ENCODE measurements around the gene TMEM201.
A peak's percentile ranks its signal among the peaks of the same experiment; 100 is the strongest.
"Not testable (repeated sequence)": the region's sequence is repeated elsewhere in the genome, so short reads cannot be mapped to it uniquely, and the experiment has no call there.

TMEM201 gene, protein sequence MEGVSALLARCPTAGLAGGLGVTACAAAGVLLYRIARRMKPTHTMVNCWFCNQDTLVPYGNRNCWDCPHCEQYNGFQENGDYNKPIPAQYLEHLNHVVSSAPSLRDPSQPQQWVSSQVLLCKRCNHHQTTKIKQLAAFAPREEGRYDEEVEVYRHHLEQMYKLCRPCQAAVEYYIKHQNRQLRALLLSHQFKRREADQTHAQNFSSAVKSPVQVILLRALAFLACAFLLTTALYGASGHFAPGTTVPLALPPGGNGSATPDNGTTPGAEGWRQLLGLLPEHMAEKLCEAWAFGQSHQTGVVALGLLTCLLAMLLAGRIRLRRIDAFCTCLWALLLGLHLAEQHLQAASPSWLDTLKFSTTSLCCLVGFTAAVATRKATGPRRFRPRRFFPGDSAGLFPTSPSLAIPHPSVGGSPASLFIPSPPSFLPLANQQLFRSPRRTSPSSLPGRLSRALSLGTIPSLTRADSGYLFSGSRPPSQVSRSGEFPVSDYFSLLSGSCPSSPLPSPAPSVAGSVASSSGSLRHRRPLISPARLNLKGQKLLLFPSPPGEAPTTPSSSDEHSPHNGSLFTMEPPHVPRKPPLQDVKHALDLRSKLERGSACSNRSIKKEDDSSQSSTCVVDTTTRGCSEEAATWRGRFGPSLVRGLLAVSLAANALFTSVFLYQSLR

DNA sequence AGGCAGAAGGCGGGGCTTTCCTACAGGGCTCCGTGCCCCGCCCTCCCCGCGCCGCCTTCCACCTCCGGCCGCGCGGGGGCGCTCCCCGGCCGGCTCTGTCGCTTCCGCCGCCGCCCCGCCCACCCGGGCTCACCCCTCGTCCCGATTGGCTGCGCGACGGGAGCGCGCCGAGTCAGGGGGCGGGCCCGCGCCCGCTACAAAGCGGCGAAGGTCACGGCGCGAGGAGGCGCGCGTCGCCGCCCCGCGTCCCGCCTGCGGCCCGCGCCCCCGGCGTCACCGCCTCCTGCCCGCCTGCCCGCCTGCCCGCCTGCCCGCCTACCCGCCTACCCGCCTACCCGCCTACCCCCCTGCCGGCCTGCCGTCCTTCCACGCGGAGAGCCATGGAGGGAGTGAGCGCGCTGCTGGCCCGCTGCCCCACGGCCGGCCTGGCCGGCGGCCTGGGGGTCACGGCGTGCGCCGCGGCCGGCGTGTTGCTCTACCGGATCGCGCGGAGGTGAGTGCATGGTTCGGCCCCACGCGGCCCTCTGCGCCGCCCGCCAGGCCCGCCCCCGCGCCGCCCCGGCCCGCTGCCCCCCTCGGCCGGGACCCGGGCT, at the start of gene TMEM201:
TMEM201 (plus strand) TSS at position 361 of the 593 bp plus-strand sequence; CDS start at position 381, 20 bp downstream.
- DNase-seq, result peak; percentile 95 to 96

DNA sequence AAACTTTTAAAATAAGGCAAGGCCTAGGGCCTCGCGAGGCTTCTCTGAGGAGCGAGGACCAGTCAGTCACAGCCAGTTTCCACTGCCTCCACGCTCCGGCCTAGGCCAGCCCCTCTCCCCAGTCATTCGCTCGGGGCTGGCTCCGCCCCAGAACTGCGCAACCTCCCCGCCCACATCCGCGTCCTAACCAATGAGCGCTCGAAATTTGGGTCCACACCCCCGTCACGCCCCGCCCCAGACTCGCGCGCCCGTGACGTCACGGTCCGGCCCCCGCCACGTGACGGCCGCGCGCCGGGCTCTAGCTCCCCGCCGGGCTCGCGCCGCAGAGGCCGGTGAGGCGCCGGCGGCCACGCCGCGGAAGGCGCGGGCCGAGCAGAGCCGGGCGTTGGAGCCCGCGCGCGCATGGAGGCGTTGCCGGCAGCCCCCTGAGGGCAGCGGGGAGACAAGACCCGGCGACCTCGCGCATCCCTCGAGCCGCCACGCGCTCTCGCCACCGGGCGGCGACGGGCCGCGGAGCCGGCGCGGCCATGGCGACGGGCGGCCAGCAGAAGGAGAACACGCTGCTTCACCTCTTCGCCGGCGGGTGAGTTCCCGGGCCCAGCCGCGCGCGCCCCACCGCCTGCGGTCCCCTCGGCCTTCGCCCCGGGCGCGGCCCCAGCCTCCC, 49.4 kb upstream of the TMEM201 start, which contains the start of gene SLC25A33:
SLC25A33 (plus strand) TSS at position 301 of the 664 bp plus-strand sequence; CDS start at position 528, 227 bp downstream.
- DNase-seq, result peak; percentile 98 to 99

DNA sequence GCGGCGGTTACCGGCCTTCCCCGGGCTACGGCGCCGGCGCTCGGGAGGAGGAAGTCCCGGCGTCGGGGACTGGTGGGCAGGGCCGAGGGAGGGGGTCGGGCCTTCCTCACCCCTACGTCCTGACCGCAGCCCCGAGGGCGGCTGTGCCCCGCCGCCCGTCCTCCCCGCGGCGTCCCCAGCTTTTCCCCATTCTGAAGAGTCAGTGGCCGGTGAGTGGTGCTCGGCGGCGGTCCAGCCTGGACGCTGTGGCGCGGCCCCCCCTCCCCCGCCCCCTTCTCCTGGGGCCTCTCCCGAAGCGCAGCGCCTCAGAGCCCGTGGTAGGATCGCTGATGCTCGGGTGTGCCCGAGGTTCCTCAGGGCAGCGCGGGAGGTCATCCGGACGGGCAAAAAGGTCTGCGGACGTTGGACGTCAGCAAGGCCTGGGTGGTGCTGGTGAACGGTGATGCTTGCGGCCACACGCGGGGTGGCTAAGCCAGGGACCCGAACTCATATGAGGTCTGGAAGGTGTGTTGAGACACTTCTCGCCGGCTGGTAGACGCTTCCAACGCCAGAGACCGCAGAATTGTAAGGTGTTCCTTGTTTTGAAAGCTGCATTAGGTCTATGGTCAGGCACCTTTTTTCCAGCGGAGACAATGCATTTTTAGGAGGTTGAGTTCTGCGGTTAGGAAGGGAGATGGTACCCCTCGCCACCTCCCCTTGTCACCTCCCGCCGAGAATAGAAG, 48.7 kb upstream of the TMEM201 start:
- peak; percentile 51 to 60 for DNase-seq

DNA sequence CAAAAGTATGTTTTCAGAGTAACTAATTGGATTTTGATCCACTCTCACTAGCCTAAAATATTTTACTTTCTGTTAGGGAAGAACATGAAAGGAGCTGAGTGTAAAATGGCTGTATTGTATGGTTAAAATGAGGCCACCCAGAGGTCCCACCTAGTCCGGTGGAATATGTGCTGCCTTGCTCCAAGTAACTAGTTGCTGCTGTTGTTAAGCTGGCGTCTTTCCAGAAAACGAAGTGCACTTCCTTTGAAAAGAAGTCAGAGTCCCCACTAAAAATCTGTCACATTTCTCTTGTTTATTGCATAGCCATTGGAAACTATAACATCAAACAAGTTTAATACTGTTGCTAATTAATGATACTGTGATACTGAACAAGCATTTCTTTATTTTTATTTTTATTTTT, 46.3 kb upstream of the TMEM201 start:
- no peak for DNase-seq

DNA sequence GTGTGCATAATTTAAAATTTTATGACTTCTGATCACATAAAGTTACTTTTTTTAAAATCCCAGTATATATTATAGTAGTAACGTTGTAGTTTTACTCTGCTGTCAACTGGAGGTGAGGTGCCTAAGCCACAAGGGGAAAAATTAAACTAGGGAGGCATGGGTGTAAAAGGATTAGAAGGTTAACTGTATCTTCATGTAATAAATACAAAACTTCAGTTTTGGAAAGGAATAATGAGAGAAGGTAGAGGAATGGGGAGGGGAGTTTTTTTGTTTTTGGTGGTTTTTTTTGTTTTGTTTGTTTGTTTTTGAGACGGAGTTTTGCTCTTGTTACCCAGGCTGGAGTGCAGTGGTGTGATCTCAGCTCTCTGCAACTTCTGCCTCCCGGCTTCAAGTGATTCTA, 43.8 kb upstream of the TMEM201 start:
- no peak for DNase-seq

DNA sequence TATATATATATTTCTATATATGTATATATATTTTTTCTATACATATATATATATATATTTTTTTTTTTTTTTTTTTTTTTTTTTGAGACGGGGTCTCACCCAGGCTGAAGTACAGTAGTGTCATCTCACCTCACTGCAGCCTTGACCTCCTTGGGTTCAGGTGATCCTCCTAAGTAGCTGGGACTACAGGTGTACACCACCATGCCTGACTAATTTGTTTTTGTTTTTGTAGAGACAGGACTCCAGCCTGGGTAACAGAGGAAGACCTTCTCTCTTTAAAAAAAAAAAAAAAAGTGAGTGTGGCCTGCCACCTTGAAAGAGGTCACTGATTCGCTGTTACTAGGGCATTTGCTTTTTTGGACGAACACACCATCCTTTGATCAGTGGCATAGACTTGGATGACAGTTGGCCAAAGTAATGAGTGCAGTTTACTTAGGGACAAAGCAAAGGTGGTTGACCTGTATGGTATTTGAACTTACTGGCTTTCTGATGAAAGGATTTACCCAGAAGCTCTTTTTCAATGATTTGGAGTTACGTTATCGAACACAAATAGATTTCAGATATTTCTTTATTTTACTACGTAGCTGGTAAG, 38.7 kb upstream of the TMEM201 start:
- no peak for DNase-seq

DNA sequence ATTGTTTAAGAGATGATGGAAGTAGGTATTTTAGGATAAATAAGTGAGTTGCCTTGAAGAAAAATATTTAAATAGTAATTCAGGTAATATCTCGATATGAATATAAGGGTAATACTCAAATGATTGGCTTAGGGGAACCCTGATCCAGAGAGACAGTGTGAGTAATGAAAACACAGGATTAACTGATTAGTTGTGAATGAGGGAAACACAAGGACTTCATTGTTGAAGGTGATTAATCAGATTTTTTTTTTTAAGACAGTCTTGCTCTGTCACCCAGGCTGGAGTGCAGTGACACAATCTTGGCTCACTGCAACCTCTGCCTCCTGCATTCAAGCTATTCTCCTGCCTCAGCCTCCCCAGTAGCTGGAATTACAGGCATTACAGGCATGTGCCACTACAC, 36.7 kb upstream of the TMEM201 start:
- no peak for DNase-seq

DNA sequence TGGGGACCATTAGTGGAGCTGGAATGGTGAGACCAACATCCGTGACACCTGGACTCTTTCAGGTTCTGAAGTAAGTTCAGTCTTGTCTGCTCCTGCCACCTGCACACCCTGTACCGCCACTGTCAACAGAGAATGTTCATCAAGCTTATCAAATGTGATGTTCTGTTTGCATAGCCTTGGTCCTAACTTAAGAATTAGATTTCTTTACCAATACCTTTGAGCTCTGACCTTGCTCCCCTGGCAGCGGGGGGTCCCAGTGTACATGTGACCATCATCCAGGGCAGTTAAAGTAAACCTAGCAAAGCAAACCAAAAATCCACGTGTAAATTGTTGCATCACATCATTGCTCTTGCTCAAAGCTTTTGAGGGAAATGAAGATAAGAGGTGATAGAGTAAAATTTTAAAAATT, 35.0 kb upstream of the TMEM201 start:
- no peak for DNase-seq

DNA sequence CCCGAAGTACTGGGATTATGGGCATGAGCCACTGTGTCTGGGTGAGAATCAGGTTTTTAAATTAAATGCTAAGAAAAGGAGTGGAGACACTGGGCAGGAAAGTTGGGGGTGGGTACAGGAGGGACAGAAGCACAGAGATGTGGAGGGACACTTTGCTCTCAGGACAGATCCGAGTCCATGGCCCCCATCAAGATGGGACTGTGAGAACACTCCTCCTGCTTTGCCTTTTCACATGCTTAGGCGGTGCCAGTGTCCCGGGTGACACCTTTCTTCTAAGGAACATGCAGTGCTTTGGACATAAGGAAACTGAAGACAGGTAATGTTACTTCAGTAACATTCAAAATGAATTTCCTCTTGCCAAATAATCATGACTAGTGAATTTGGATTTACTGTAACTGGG, 32.8 kb upstream of the TMEM201 start:
- no peak for DNase-seq

DNA sequence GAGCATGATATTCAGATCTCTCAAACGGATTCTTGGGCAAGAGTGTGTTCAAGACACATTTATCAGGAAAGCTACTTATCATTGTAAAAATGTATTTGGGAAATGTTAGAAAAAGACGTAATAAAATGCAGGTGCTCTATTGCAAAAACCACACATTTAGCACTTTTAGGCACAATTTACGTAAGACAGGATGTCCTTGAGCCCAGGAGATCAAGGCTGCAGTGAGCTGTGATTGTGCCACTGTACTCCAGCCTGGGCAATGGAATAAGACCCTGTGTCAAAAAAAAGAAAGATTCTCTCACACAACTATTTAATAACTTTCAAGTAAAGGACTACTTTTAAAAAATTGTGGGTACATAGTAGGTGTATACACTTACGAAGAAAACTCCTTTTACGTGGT, 31.1 kb upstream of the TMEM201 start:
- no peak for DNase-seq

DNA sequence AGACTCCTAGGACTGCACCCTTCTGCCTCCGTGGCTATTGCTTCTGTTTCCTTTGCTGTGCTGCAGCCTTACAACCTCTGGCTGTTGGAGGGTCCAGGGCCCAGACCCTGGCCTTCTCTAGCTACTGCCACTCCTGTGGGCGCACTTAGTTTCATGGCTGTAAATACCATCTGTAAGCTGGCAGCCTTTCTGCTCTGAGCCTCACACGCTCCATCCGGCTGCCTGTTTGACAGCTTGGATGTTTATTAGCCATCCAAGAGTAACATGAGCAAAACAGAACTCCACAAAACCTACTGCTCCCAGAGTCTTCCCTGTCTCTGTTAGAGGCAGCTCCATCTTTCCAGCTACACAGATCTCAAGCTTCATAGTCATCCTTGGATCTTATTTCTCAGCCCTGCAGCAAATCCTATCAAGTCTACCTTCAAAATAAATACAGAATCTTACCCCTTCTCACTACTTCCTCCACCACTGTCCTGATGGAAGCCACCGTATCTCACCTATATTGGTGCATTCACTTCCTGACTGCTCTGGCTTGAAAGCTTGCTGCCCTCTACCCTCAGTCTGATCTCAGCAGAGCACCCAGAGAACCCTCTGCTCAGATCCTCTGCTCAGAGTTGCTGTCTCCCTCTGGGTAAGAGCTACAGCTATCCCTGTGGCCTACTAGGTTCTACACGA, 30.3 kb upstream of the TMEM201 start:
- no peak for DNase-seq

DNA sequence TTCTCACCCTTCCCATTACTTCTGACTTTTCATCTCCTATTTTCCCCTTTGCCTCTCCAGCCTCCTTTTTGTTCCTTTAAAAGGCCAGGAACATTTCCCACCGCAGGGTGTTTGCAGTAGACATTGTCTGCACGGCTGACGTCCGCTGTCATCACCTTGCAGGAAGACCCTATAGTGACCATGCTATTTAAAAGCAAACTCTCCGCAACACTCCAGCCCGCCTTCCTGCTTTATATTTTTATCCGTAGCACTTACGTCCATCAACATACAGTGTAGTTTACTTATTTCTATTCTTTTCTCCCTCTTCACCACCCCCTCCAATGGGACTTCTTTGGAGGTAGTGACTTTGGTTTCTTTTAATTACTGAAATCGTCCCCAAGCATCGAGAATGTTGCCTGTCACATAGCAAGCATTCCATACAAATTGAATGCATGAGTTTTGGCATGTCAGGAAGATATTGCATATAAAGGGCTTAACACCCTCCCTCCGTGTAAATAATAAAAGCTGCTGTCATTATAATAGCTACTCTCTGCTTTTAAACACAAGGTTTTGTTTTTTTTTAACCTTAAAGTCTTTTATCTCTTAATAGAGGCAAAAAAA, 29.7 kb upstream of the TMEM201 start:
- no peak for DNase-seq

DNA sequence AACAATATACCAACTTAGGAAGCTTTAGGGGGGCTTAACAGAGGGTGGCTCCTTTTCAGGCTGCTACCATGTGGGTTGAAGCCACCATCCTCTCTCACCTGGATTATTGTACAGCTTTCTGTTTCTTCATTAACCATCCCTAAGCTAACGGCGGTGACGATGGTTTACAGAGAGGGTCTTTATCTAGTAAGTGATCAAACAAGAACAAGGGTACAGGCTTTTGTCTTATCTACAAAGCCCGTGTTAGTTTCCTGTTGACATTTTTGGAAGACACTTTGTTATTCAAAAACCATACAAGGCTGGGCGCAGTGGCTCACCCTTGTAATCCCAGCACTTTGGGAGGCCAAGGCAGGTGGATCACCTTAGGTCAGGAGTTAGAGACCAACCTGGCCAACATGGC, 29.0 kb upstream of the TMEM201 start:
- no peak for DNase-seq

DNA sequence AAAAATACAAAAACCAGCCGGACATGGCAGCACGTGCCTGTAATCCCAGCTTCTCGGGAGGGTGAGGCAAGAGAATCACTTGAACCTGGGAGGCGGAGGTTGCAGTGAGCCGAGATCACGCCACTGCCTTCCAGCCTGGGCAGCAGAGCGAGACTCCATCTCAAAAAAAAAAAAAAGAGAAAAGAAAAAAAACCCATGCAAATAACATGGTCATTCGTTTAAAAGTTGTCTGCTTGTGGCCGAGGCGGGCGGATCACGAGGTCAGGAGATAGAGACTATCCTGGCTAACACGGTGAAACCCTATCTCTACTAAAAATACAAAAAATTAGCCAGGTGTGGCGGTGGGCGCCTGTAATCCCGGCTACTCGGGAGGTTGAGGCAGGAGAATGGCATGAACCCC, 28.6 kb upstream of the TMEM201 start:
- not testable (repeated sequence) for DNase-seq

DNA sequence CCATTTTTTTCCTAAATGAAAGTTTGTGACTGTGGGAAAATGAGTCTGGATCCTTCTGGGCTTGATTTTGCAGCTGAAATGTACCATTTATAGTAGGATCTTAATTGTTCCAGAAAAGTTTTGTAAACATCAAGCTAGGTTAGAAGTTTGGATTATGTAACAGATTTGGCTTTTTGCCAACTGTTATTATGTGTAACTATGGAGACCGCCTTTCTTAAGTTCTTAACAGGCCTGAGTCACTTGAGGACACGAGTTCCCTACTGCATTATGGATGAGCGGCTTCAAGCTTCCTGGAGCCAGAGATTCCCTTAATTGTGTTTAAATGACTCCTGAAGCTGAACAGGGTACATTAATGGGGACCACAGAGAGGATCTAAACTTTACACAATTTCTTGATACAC, 27.3 kb upstream of the TMEM201 start:
- no peak for DNase-seq

DNA sequence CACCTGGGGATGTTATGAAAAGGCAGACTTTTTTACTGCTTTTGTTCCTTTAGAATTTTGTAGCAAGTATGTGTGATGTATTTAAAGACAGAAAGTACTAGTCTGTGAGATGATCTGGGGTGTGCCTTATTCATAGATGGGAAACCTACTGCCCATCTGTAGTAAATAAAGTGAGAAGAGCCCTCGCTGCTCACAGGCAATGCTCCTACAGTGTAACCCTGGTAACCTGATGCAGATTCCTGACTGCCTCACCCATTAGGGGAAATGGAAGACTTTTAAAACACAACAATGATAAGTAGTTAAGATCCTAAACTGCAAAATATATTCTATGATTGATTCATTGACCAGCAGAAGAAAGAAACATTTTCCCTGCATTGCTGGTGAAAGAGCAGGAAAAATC, 19.4 kb upstream of the TMEM201 start:
- DNase-seq, result no peak

DNA sequence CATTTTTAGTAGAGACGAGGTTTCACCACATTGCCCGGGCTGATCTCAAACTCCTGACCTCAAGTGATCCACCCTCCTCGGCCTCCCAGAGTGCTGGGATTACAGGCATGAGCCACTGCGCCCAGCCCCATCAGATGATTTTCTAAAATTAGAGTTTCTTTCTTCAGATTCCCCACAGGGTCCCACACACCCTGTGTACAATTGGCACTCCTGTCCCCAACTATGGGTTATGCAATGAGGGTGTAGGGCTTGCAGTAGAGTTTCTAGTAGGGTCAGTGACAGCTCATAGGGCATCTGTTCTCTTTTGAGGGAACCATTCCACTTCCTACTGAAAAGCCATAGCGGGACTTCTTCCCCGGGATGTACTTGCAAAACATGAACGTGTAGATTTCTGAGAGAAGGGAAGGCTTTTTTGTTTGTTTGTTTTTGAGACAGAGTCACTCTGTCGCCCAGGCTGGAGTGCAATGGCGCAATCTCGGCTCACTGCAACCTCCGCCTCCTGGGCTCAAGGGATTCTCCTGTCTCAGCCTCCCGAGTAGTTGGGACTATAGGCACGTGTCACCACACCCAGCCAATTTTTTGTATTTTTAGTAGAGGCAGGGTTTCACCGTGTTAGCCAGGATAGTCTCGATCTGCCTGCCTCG, 17.7 kb upstream of the TMEM201 start:
- not testable (repeated sequence) for DNase-seq

DNA sequence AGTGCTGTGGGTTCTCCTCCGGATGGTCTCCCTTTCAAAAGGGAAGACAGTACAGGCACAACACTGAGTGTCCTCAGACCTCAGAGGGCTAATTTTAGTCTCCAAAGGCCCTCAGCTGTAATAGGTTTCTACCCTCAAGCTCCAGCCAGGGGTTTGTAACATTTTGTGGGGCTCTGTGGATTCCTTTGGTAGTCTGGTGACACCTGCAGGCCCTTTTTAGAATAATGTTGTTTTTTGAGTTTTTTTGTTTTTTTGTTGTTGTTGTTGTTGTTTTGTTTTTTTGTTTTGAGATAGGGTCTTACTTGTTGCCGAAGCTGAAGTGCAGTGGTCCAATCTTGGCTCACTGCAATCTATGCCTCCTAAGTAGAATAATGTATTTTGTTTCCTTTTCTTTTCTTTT, 15.0 kb upstream of the TMEM201 start:
- no peak for DNase-seq

DNA sequence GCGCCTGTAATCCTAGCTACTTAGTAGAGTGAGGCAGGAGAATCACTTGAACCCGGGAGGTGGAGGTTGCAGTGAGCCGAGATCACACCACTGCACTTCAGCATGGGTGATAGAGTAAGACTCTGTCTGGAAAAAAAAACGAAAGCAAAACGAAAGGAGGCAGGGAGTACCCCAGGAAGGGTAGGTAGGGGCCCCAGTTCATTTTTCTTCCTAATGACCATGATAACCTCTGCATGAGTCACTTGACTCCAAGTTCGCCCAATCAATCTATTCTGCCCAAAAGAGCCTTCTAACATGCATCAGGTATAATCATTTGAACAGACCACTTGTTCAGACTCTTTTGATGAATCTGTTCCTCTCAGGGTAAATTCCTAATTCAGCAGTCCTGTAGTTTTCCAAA, 13.2 kb upstream of the TMEM201 start:
- DNase-seq, result no peak

DNA sequence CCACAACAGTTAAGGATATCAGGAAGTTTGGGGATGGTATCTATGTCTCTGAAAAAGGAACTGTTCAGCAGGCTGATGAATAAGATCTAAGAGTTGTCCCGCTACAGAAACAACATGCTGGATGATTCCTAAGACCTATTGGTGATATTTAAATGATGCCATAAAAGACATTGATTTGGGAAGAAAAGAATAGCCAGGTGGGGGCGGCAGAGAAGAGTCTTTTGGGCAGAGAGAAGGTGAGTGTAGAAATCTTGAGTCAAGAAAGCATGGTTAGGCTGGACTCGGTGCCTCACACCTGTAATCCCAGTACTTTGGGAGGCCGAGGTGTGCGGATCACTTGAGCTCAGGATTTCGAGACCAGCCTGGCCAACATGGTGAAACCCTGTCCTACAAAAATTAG, 11.8 kb upstream of the TMEM201 start:
- no peak for DNase-seq

DNA sequence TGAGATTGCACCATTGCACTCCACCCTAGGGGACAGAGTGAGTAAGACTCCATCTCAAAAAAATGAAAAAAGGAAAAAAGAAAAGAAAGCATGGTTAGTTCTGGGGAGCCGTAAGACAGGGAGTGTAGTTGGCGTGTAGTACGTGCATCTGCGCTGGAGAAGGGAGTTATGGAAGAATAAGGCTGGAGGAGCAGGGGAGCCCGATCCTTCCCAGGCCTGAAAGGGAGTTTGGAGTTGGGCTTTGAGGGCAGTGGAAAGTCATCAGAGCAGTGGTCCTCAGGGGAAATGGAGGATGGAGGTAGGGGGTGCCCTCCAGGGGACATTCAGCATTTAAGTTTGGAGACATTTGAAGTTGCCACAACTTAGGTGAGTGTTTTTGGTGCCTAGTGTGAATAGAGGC, 11.3 kb upstream of the TMEM201 start:
- no peak for DNase-seq

Measured in stimulated activated CD4-positive, alpha-beta T cell treated with anti-CD3 and anti-CD28 coated beads, Interleukin-2, amount 100 ng/mL, for 24 hours (primary cell).